ENCODE results near the gene CCDC134.
"Not testable (repeated sequence)": the region's sequence is repeated elsewhere in the genome, so short reads cannot be mapped to it uniquely, and the experiment has no call there.

Gene CCDC134

DNA sequence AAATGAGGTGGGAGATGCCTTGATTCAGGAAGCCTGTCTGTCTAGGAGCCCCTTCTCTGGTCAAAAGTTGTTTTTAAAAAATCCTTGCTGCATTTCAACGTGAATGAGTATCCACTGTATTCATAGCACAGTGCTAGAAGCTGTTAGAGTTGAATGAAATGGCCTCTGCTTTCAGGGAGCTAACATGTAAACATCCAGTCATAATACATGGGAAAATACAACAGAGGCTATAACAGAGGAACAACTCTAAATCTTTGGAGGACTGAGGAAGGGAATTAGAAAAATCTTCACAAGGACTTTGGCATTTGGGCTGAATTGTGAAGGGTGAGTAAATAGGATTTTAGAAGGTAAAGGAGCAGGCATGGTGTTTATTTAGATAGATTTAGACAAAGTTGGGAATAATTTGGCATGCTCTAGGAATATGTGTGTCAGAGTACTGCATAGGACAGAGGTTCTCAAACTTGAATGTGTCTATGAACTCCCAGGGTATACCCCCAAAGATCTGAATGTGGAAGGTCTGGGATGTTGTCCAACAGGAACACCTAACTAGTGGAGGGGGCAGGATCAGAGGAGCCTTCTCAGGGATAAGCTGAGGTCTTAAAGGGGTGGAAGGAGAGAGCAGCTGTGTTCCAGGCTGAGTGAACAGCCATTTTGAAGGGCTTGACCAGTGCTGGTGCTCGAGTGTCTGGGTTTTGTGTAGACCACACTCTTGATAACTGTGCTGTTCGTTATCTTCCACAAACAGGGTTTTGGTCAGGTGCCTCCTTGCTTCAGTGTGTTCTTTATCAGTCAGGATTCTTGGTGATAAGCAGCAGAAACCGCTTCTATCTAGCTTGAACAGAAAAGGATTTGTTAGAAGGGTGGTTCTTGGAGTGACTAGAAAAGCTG lies 45.1 kb downstream of the CCDC134 start:
- DNase-seq = no peak

- no peak for DNase-seq
Observed at GRCh38 chr22:41846268-41846987, 45.9 kb downstream of the CCDC134 start.

DNA sequence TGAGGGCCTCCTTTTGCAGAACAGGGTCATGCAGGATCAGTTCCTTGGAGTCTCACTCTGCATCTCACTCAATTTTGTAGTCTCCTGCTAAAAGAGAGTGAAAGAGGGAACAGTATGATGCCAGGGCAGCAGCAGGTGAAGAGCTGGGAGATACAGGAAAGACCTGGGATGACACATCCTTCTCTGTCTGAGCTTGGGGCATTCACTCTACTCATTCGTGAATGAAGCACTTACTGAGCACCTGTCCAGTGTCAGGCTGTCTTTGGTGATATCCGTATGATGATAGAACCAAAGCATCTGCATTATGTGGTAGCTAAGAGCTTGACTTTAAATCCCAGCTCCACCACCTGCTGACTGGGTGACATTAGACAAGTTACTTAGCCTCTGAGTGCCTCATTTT lies 46.8 kb downstream of the CCDC134 start:
- DNase-seq = no peak

DNA sequence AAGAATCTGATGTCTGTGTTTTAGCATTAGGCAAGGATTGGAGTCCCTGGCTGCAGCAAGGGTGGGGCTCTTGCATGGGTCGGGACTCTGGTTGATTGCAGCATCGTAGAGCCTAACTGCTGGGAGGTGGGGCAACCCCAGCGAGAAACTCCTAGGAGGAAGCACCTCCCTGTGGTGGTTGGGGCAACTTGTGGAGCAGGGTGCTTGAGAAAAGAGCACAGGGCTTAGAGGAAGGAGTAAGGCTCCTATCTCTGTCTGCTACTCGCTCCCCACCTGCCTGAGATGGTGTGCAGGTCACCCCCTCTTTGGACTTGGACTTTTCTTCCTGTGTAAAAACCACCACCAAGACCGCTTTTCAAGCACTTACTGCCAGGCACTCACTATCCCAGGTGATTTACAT lies 48.0 kb downstream of the CCDC134 start:
- DNase-seq = no peak

DNA sequence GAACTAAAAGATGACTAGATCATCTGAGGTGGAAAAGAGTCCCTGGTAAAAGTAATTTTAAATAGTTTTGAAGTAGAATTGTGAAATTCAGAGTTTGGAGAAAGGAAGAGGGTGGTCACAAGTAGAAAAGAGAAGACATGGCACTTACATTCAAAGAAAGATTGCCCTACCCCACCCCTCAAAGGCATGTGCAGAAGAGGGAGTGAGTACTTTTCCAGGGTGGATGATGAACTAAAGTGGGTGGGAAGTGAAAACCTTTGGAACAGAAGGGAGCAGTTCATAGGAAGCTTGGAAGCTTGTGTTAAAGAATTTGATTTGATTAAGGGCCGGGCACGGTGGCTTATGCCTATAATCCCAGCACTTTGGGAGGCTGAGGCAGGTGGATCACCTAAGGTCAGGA lies 56.0 kb downstream of the CCDC134 start:
- no peak for DNase-seq

DNA sequence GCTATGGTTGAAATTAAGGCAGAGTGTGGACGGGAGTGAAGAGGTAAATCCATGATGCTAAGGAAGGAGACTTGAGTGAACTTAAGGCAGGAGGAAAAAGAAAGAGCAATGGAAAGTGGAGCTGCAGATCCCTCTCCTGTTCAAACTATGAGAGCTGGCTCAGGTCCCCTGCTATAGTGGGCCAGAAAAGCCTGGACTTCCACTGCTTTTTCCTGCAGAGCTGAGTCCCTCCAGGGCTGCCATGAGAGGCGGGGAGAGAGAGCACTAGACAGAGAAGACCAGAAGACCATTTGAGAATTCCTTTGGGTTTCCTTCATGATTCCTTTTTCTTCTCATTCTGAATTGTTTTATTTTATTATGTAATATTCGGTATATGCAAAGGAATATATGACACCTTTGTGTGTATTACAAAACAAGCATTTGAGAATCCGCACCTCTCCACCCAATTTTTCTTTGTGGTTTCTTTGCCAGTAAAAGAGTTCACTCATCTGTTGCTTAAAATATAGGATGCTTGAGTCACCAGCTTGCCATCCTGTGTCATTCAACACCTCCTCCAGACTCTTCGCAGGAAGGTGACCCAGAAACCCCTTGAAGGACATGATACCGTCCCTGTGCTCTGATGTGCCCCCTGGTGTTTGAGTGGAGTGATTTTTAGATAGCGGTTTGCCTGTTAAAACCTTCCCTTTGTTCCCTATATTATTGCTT lies 56.8 kb downstream of the CCDC134 start:
- DNase-seq = peak; percentile 92

DNA sequence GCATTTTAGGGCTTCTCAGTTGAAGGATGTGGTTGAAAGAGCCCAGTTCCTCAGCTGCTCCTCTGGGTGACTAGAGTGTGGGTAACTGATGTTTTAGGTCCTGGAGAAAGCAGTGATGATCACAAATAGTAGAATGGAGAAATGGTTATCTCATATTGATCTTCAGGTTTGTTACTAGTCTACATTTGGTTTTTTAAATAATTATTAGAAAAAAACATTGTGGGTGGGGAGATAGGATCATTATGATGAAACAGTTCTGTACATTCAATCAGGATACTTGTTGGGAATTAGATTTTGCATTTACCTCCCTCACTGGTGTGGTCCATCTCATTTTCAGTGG lies 57.4 kb downstream of the CCDC134 start:
- no peak for DNase-seq

DNA sequence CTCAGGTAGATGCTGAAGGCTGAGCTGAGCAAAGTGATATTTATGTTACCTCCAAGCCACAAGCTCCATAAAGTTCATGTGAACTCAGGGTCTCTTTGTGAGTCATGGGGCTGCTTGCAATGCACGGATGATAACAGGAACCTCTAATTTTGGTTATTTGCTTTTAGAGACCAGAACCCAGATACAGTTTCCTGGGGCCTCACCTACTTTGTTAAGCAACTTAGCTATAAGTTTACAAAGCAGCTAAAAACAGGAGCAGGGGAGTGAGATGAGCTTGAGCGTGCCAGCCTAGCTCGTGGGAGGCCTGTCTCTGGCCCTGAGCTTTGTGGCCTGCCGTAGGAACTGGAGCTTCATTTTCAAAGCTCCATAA lies 61.7 kb downstream of the CCDC134 start:
- peak; percentile 64 for DNase-seq

- peak; percentile 76 for DNase-seq
Observed at GRCh38 chr22:41862530-41863266, 62.2 kb downstream of the CCDC134 start.

DNA sequence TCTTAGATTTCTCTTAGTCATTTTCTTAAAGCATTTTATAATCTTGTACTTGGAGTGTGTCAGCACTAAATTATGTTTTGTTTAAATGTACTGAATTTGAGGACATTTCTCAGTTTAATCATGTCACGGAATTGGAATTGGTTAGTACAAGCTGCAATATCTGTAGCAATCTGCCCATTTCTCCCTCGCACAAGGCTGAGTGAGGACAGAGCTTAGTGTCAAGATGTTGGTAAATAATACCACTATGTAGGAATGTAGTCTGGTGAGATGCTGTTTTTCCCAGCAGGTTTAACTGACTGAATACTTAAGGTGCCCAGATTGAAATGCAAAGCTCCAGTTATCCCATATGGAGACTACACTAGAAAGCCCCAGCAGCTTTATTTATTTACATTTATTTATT lies 63.0 kb downstream of the CCDC134 start:
- no peak for DNase-seq

DNA sequence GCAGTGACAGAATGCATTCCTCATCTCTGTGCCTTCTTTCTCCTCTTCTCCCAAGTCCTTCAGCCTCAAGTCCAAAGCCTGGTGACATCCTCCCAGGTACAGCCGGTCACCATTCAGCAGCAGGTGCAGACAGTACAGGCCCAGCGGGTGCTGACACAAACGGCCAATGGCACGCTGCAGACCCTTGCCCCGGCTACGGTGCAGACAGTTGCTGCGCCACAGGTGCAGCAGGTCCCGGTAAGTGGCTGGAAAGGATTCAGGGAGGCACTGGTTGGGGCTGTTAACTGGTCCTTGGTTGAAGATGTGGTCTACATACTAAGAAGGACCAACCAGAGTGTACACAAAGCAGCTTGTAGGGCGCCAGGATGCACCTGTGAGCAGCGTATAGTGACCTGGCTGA lies 68.1 kb downstream of the CCDC134 start:
- no peak for DNase-seq

DNA sequence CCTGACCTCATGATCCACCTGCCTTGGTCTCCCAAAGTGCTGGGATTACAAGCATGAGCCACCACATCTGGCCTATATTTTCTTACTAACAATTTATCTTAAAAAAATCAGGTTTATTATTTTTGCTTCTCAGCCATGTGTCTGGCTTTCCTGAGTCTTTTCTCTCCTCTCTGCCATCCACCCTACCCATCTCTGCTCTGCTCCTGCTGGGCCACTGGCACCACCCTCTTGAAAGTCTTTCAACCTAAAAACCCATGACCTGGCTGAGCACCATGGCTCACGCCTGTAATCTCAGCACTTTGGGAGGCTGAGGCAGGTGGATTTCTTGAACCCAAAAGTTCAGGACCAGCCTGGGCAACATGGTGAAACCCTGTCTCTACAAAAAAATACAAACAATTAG lies 69.6 kb downstream of the CCDC134 start:
- DNase-seq = not testable (repeated sequence)

- no peak for DNase-seq
Observed at GRCh38 chr22:41870786-41871185, 70.3 kb downstream of the CCDC134 start.

- DNase-seq = peak; percentile 54
Observed at GRCh38 chr22:41873391-41873790, 72.9 kb downstream of the CCDC134 start.

DNA sequence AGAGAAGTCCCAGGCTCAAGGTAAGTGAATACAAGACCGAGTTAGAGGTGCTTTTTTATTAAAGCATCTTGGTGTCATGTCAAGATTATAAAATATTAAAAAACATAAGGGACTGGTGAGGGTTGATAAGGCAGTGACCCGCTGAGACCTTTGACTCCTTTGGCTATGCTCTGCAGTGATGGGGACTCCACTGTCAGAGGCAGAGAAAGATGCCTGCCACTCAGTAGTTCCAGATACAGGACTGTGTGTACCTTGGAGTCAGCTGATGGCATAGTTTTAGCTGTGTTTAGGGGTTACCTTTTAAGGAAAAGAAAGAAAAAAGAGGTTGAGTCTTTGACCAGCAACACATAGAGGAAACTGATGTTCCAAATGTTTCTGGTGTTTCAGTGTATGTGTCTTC lies 73.6 kb downstream of the CCDC134 start:
- DNase-seq = no peak

DNA sequence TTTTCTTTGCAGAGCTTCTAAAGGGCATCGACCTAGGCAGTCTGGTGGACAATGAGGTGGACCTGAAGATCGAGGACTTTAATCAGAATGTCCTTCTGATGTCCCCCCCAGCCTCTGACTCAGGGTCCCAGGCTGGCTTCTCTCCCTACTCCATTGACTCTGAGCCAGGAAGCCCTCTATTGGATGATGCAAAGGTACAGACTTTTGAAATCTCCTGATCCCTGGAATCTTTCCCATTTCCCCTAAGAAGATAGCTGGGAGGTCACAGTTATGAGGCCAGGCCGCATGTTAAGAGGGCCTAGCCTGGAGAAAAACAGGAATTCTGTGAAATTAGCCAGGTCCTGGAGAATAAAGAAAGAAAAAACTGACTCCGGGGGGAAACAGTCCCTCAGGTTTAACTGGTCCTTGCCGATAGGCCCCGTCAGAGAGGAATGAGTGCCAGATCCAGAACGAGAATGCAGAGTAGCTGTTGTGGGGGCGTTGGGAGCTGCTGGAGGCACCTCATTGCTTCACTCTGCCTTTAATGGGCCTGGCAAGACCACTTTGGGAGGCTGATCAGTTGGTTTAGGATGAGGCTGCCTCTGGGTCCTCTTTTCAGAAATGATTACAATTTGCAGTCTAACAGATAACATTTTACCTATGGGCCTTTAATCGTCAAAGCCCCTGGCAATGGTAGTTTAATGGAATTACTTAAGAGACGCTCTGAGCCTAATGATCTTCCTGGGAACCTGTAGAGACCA lies 75.2 kb downstream of the CCDC134 start:
- no peak for DNase-seq

Measured in stimulated activated CD4-positive, alpha-beta T cell treated with anti-CD3 and anti-CD28 coated beads, Interleukin-4, amount 100 ng/mL, for 24 hours (primary cell).